ENCODE results near the gene FOXP1.

Gene FOXP1

GRCh38 chr3:71415681-71416122 is 167.8 kb downstream of the FOXP1 start:
- H3K27ac ChIP-seq (ENCODE audit: low read depth, low read length): no peak overlapping the region
- DNase-seq: no peak
- WGBS (ENCODE audit: extremely low coverage, insufficient coverage, insufficient read length): no CpG with 5 or more reads among the region's 2 CpGs
- no peak overlapping the region for H4K12ac ChIP-seq (ENCODE audit: low read depth, low read length)
- H3K9ac ChIP-seq (ENCODE audit: low read length): no peak overlapping the region
- no peak overlapping the region for H3K14ac ChIP-seq (ENCODE audit: low read length)
- no peak overlapping the region for H3K4me3 ChIP-seq (ENCODE audit: low read depth, low read length)
- no peak overlapping the region for H4K8ac ChIP-seq (ENCODE audit: low read depth, low read length)
- H2BK5ac ChIP-seq (ENCODE audit: low read depth, low read length, poor library complexity): no peak overlapping the region
- no peak overlapping the region for H2AFZ ChIP-seq (ENCODE audit: insufficient read depth, low read length, poor library complexity)
- no peak overlapping the region for H3K4ac ChIP-seq (ENCODE audit: low read depth, low read length)
- peaks cover 0 to 3% of the 10 kb centered on the region in 2 experiments for H3K4me1 ChIP-seq (ENCODE audit: control insufficient read depth in 1 of 2, insufficient read depth in 2 of 2, low read length in 2 of 2)
- H2AK5ac ChIP-seq (ENCODE audit: low read length): no peak overlapping the region
- H3K18ac ChIP-seq (ENCODE audit: low read length): no peak overlapping the region
- H3K23ac ChIP-seq (ENCODE audit: low read length): no peak overlapping the region
- no peaks in the 10 kb centered on the region for H3K79me2 ChIP-seq (ENCODE audit: control insufficient read depth, insufficient read depth, low read length, poor library complexity)
- H3K79me1 ChIP-seq (ENCODE audit: low read length): no peaks in the 10 kb centered on the region
- no peak overlapping the region for H2BK120ac ChIP-seq (ENCODE audit: insufficient read depth, low read length, poor library complexity)
- H3K27me3 ChIP-seq (ENCODE audit: insufficient read depth, low read length): no peaks in the 10 kb centered on the region
- H4K91ac ChIP-seq (ENCODE audit: low read depth, low read length): no peak overlapping the region
- no peaks in the 10 kb centered on the region for H3K9me3 ChIP-seq (ENCODE audit: insufficient read depth, low read depth, low read length)
- H3K4me2 ChIP-seq (ENCODE audit: low read length): no peak overlapping the region
- no peaks in the 10 kb centered on the region for H3K36me3 ChIP-seq (ENCODE audit: control insufficient read depth in 1 of 2, insufficient read depth in 2 of 2, low read length in 2 of 2)
- H2BK12ac ChIP-seq (ENCODE audit: low read length): no peak overlapping the region

- Histone ChIP-seq H3K4me2 (ENCODE audit: low read length) (no peak overlapping the region), H3K79me2 (ENCODE audit: control insufficient read depth, insufficient read depth, low read length, poor library complexity) (no peaks in the 10 kb centered on the region)
Observed at GRCh38 chr3:71414189-71414927, 169.2 kb downstream of the FOXP1 start.

DNA sequence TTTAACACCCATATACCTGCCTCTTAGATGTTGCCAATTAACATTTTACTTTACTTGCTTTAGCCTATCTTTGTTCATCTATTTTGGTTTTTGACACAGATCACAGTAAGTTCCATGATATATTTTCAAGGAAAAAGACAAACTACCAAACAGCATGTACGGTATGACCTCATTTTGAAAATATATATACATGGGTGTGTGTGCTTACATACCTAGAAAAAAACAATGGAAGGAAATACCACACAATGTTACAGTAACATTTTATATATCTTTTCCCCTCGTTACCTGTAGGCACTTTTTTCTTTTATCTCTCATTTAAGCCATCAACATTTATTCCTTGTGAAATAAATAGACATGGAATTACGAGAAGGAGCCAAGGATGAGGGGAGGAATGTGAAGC is 170.0 kb downstream of the FOXP1 start:
- Histone ChIP-seq H2BK12ac (ENCODE audit: low read length) (no peak overlapping the region), H3K9me3 (ENCODE audit: insufficient read depth, low read depth, low read length) (no peaks in the 10 kb centered on the region), H4K8ac (ENCODE audit: low read depth, low read length) (no peak overlapping the region), H3K79me2 (ENCODE audit: control insufficient read depth, insufficient read depth, low read length, poor library complexity) (no peaks in the 10 kb centered on the region), H3K4ac (ENCODE audit: low read depth, low read length) (no peak overlapping the region), H3K18ac (ENCODE audit: low read length) (no peak overlapping the region), H3K27ac (ENCODE audit: low read depth, low read length) (no peak overlapping the region), H3K36me3 (ENCODE audit: control insufficient read depth in 1 of 2, insufficient read depth in 2 of 2, low read length in 2 of 2) (no peaks in the 10 kb centered on the region), H3K4me2 (ENCODE audit: low read length) (no peak overlapping the region), H3K4me1 (ENCODE audit: control insufficient read depth in 1 of 2, insufficient read depth in 2 of 2, low read length in 2 of 2) (peaks cover 0 to 3% of the 10 kb centered on the region in 2 experiments), H2AFZ (ENCODE audit: insufficient read depth, low read length, poor library complexity) (no peak overlapping the region), H3K4me3 (ENCODE audit: low read depth, low read length) (no peak overlapping the region), H4K12ac (ENCODE audit: low read depth, low read length) (no peak overlapping the region), H3K14ac (ENCODE audit: low read length) (no peak overlapping the region), H3K27me3 (ENCODE audit: insufficient read depth, low read length) (no peaks in the 10 kb centered on the region), H3K79me1 (ENCODE audit: low read length) (no peaks in the 10 kb centered on the region), H3K23ac (ENCODE audit: low read length) (no peak overlapping the region), H4K91ac (ENCODE audit: low read depth, low read length) (no peak overlapping the region), H2BK120ac (ENCODE audit: insufficient read depth, low read length, poor library complexity) (no peak overlapping the region), H2AK5ac (ENCODE audit: low read length) (no peak overlapping the region), H3K9ac (ENCODE audit: low read length) (no peak overlapping the region), H2BK5ac (ENCODE audit: low read depth, low read length, poor library complexity) (no peak overlapping the region)
- DNase-seq: no peak
- no CpG with 5 or more reads among the region's 3 CpGs for WGBS (ENCODE audit: extremely low coverage, insufficient coverage, insufficient read length)

More at GRCh38 chr3:71414189-71414927, 169.2 kb downstream of the FOXP1 start:
- no peak for DNase-seq
- Histone ChIP-seq H3K27me3 (ENCODE audit: insufficient read depth, low read length) (no peaks in the 10 kb centered on the region), H3K23ac (ENCODE audit: low read length) (no peak overlapping the region), H4K91ac (ENCODE audit: low read depth, low read length) (no peak overlapping the region), H3K9me3 (ENCODE audit: insufficient read depth, low read depth, low read length) (no peaks in the 10 kb centered on the region), H3K27ac (ENCODE audit: low read depth, low read length) (no peak overlapping the region), H2BK12ac (ENCODE audit: low read length) (no peak overlapping the region), H2AFZ (ENCODE audit: insufficient read depth, low read length, poor library complexity) (no peak overlapping the region), H2BK5ac (ENCODE audit: low read depth, low read length, poor library complexity) (no peak overlapping the region), H3K4me1 (ENCODE audit: control insufficient read depth in 1 of 2, insufficient read depth in 2 of 2, low read length in 2 of 2) (peaks cover 0 to 3% of the 10 kb centered on the region in 2 experiments), H3K4ac (ENCODE audit: low read depth, low read length) (no peak overlapping the region), H3K18ac (ENCODE audit: low read length) (no peak overlapping the region), H3K4me3 (ENCODE audit: low read depth, low read length) (no peak overlapping the region), H3K9ac (ENCODE audit: low read length) (no peak overlapping the region), H4K12ac (ENCODE audit: low read depth, low read length) (no peak overlapping the region), H3K36me3 (ENCODE audit: control insufficient read depth in 1 of 2, insufficient read depth in 2 of 2, low read length in 2 of 2) (no peaks in the 10 kb centered on the region), H2BK120ac (ENCODE audit: insufficient read depth, low read length, poor library complexity) (no peak overlapping the region), H2AK5ac (ENCODE audit: low read length) (no peak overlapping the region), H3K14ac (ENCODE audit: low read length) (no peak overlapping the region), H3K79me1 (ENCODE audit: low read length) (no peaks in the 10 kb centered on the region), H4K8ac (ENCODE audit: low read depth, low read length) (no peak overlapping the region)
- WGBS (ENCODE audit: extremely low coverage, insufficient coverage, insufficient read length): no CpG with 5 or more reads among the region's 15 CpGs

DNA sequence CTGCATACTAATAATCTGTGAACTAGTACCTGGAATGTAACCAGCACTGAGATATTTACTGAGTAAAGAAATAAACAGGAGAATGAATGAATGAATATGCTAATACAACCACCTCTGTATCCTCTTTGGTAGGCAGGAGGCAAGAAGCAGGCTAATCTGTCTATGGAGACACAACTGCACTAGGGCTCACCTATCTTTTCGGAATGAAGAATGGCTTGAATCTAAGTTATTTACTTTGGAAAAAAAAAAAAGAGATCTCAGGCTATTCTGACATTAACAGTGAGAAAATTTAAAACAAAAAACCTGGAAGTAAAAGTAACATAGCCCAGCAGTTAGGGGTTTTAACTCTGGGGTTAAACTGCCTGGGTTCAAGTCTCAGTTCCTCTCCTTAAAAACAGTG is 174.2 kb downstream of the FOXP1 start:
- no peak overlapping the region for H3K23ac ChIP-seq (ENCODE audit: low read length)
- no peak overlapping the region for H3K4ac ChIP-seq (ENCODE audit: low read depth, low read length)
- no peaks in the 10 kb centered on the region for H3K79me2 ChIP-seq (ENCODE audit: control insufficient read depth, insufficient read depth, low read length, poor library complexity)
- H2BK120ac ChIP-seq (ENCODE audit: insufficient read depth, low read length, poor library complexity): no peak overlapping the region
- no CpG with 5 or more reads among the region's 1 CpG for WGBS (ENCODE audit: extremely low coverage, insufficient coverage, insufficient read length)
- H2BK12ac ChIP-seq (ENCODE audit: low read length): no peak overlapping the region
- H3K14ac ChIP-seq (ENCODE audit: low read length): no peak overlapping the region
- no peak overlapping the region for H2AFZ ChIP-seq (ENCODE audit: insufficient read depth, low read length, poor library complexity)
- no peaks in the 10 kb centered on the region for H3K27me3 ChIP-seq (ENCODE audit: insufficient read depth, low read length)
- H3K79me1 ChIP-seq (ENCODE audit: low read length): no peaks in the 10 kb centered on the region
- H3K27ac ChIP-seq (ENCODE audit: low read depth, low read length): no peak overlapping the region
- H3K4me1 ChIP-seq (ENCODE audit: control insufficient read depth in 1 of 2, insufficient read depth in 2 of 2, low read length in 2 of 2): no peaks in the 10 kb centered on the region
- H2BK5ac ChIP-seq (ENCODE audit: low read depth, low read length, poor library complexity): no peak overlapping the region
- H4K12ac ChIP-seq (ENCODE audit: low read depth, low read length): no peak overlapping the region
- H3K9ac ChIP-seq (ENCODE audit: low read length): no peak overlapping the region
- no peak overlapping the region for H2AK5ac ChIP-seq (ENCODE audit: low read length)
- no peaks in the 10 kb centered on the region for H3K36me3 ChIP-seq (ENCODE audit: control insufficient read depth in 1 of 2, insufficient read depth in 2 of 2, low read length in 2 of 2)
- H4K8ac ChIP-seq (ENCODE audit: low read depth, low read length): no peak overlapping the region
- no peak overlapping the region for H3K18ac ChIP-seq (ENCODE audit: low read length)
- no peak overlapping the region for H3K4me3 ChIP-seq (ENCODE audit: low read depth, low read length)
- no peaks in the 10 kb centered on the region for H3K9me3 ChIP-seq (ENCODE audit: insufficient read depth, low read depth, low read length)
- H3K4me2 ChIP-seq (ENCODE audit: low read length): no peak overlapping the region
- no peak for DNase-seq
- H4K91ac ChIP-seq (ENCODE audit: low read depth, low read length): no peak overlapping the region

Measured in trophoblast cell (in vitro differentiated cells and primary cell).